Suprapubic skin (tissue), 4 donors: ENCODE data around the gene MGAT5. TPM values are rescaled to one million over a fixed set of nuclear protein-coding genes. Genes with fewer than 3 reads are reported as not detected.
A peak's percentile ranks its signal among the peaks of the same experiment; 100 is the strongest.

Experiments
- DNase-seq, 2 donors: peaks; one replicate each; pipeline ENCODE4 v3.0.0-alpha.2; 2019; ENCODE audit warnings: low spot score in 2 of 2
- H3K27ac ChIP-seq: fragments of 200-600 bp; sonication (generic); one replicate; pipeline ENCODE4 v1.5.1; 2019
- H3K27me3 ChIP-seq: fragments of 200-600 bp; sonication (generic); one replicate; pipeline ENCODE4 v1.5.1; 2019
- H3K36me3 ChIP-seq: fragments of 200-600 bp; sonication (generic); one replicate; pipeline ENCODE4 v1.5.1; 2019
- H3K4me1 ChIP-seq: fragments of 200-600 bp; sonication (generic); one replicate; pipeline ENCODE4 v1.5.1; 2019
- H3K4me3 ChIP-seq: fragments of 200-600 bp; sonication (generic); one replicate; pipeline ENCODE4 v1.5.1; 2019; ENCODE audit warnings: mild to moderate bottlenecking
- H3K9me3 ChIP-seq: fragments of 200-600 bp; sonication (generic); one replicate; pipeline ENCODE4 v1.5.1; 2019
- CTCF ChIP-seq, 2 donors: fragments of 200-600 bp in 1 of 2; fragments of 450-650 bp in 1 of 2; sonication (generic) in 1 of 2; IDR thresholded peaks; one replicate each; pipeline ENCODE4 v1.5.1; 2016 to 2019; ENCODE audit warnings: antibody characterized with exemption in 2 of 2, mild to moderate bottlenecking in 1 of 2, moderate library complexity in 1 of 2
- EP300 ChIP-seq: sonication (generic); formaldehyde crosslinking; IDR thresholded peaks from one replicate; pipeline ENCODE4 v1.6.1; 2017; ENCODE audit warnings: antibody characterized with exemption
- POLR2A ChIP-seq, 2 donors: fragments of 450-650 bp; IDR thresholded peaks; one replicate each; pipeline ENCODE4 v1.6.1; 2017; ENCODE audit warnings: antibody characterized with exemption in 2 of 2, mild to moderate bottlenecking in 2 of 2, moderate library complexity in 2 of 2
- POLR2AphosphoS5 ChIP-seq, 3 donors: sonication (generic); formaldehyde crosslinking; IDR thresholded peaks; one replicate each; pipeline ENCODE4 v1.6.1; 2017; ENCODE audit warnings: antibody characterized with exemption in 3 of 3
- WGBS: methylation state at CpG from one replicate; pipeline ENCODE4 v1.1.5; 2018; 5-methylcytosine and 5-hydroxymethylcytosine counted together
- total RNA-seq, 4 donors: library from RNA; depleted of rRNA; stranded (reverse); fragments of >200 nt; gene quantifications; one replicate each; pipeline ENCODE4 v1.1.0, GENCODE V29; 2016

The MGAT5 gene
- total RNA-seq, 4 donors from 2014 or later = 16.9 to 42.1 (median 32.9) TPM

- Histone ChIP-seq H3K4me1 (peaks cover 54% of the 10 kb centered on the region), H3K9me3 (no peaks in the 10 kb centered on the region), H3K27ac (peak overlapping the region; percentile 65), H3K27me3 (no peaks in the 10 kb centered on the region), H3K4me3 (no peak overlapping the region), H3K36me3 (peaks cover 5% of the 10 kb centered on the region)
- no peak for TF ChIP-seq EP300
- no peak for TF ChIP-seq CTCF (IDR thresholded peaks at IDR 0.05)
- TF ChIP-seq POLR2AphosphoS5 (IDR thresholded peaks at IDR 0.05) = no peak
- no peak for TF ChIP-seq POLR2A (IDR thresholded peaks at IDR 0.05)
- DNase-seq = no peak
- WGBS = 25% methylated on average over 1 of the region's 1 CpG
These were observed 148.5 kb downstream of the MGAT5 start for GRCh38 chr2:134402410-134402809.

- TF ChIP-seq EP300 (no peak), CTCF (IDR thresholded peaks at IDR 0.05) (no peak), POLR2AphosphoS5 (IDR thresholded peaks at IDR 0.05) (no peak), POLR2A (IDR thresholded peaks at IDR 0.05) (no peak)
- H3K27me3 ChIP-seq = no peaks in the 10 kb centered on the region
- DNase-seq = no peak
- no peaks in the 10 kb centered on the region for H3K9me3 ChIP-seq
- 46% methylated on average over 3 of the region's 3 CpGs for WGBS
- peak overlapping the region; percentile 61 for H3K27ac ChIP-seq
- peaks cover 68% of the 10 kb centered on the region for H3K4me1 ChIP-seq
- peaks cover 5% of the 10 kb centered on the region for H3K36me3 ChIP-seq
- no peak overlapping the region for H3K4me3 ChIP-seq
These were observed 151.8 kb downstream of the MGAT5 start for GRCh38 chr2:134405611-134406081.

- whole genome bisulfite sequencing = 73% methylated on average over 5 of the region's 5 CpGs
These were observed 152.4 kb downstream of the MGAT5 start for GRCh38 chr2:134406311-134406710.

GRCh38 chr2:134406736-134407135 lies 152.9 kb downstream of the MGAT5 start:
- 95% methylated on average over 3 of the region's 3 CpGs for WGBS
- H3K4me1 ChIP-seq = peaks cover 69% of the 10 kb centered on the region
- H3K27me3 ChIP-seq = no peaks in the 10 kb centered on the region
- DNase-seq = no peak
- no peak for TF ChIP-seq POLR2AphosphoS5 (IDR thresholded peaks at IDR 0.05)
- TF ChIP-seq EP300 = no peak
- TF ChIP-seq CTCF (IDR thresholded peaks at IDR 0.05) = no peak
- peak overlapping the region; percentile 45 for H3K27ac ChIP-seq
- H3K9me3 ChIP-seq = no peaks in the 10 kb centered on the region
- H3K4me3 ChIP-seq = no peak overlapping the region
- peaks cover 5% of the 10 kb centered on the region for H3K36me3 ChIP-seq

More at GRCh38 chr2:134406311-134406710, 152.4 kb downstream of the MGAT5 start:
- H3K4me3 ChIP-seq = no peak overlapping the region
- DNase-seq = no peak
- no peaks in the 10 kb centered on the region for H3K9me3 ChIP-seq
- peaks cover 69% of the 10 kb centered on the region for H3K4me1 ChIP-seq
- H3K27me3 ChIP-seq = no peaks in the 10 kb centered on the region
- TF ChIP-seq EP300 (no peak), POLR2AphosphoS5 (IDR thresholded peaks at IDR 0.05) (no peak), POLR2A (IDR thresholded peaks at IDR 0.05) (no peak), CTCF (IDR thresholded peaks at IDR 0.05) (no peak)
- peak overlapping the region; percentile 61 for H3K27ac ChIP-seq
- H3K36me3 ChIP-seq = peaks cover 5% of the 10 kb centered on the region

- Histone ChIP-seq H3K4me3 (no peak overlapping the region), H3K4me1 (peaks cover 70% of the 10 kb centered on the region), H3K27ac (no peak overlapping the region), H3K9me3 (no peaks in the 10 kb centered on the region), H3K27me3 (no peaks in the 10 kb centered on the region), H3K36me3 (peaks cover 5% of the 10 kb centered on the region)
- no peak for TF ChIP-seq CTCF (IDR thresholded peaks at IDR 0.05)
- WGBS = 90% methylated on average over 4 of the region's 4 CpGs
- no peak for DNase-seq
These were observed 153.4 kb downstream of the MGAT5 start for GRCh38 chr2:134407154-134407890.
